Anterior cingulate cortex (tissue), 58 donors: Measurements from ENCODE around the gene GRIN3B.

ENCODE experiments used
- DNase-seq, 58 donors: peaks; one replicate each; lab custom pipeline; 2025; lab: John Stamatoyannopoulos, UW

The GRIN3B gene

GRCh38 chr19:990119-990571, 10.1 kb upstream of the GRIN3B start:
- DNase-seq = no peak

- no peak for DNase-seq
Measured at GRCh38 chr19:990746-991145, 9.5 kb upstream of the GRIN3B start.

- DNase-seq = peak in 2 of 58 donors; percentile 52 to 66
Measured at GRCh38 chr19:991174-991931, 8.9 kb upstream of the GRIN3B start.

GRCh38 chr19:991932-992669, 8.1 kb upstream of the GRIN3B start:
- DNase-seq = no peak

GRCh38 chr19:992670-993055, 7.6 kb upstream of the GRIN3B start:
- DNase-seq = no peak

- DNase-seq = no peak
Measured at GRCh38 chr19:993361-993830, 6.8 kb upstream of the GRIN3B start.

GRCh38 chr19:993831-994393, 6.3 kb upstream of the GRIN3B start:
- DNase-seq = no peak

- DNase-seq = no peak
Measured at GRCh38 chr19:994516-994915, 5.7 kb upstream of the GRIN3B start.

- peak in 5 of 58 donors; percentile 15 to 30 (median 20) for DNase-seq
Measured at GRCh38 chr19:995051-995827, 5.0 kb upstream of the GRIN3B start.

- DNase-seq = peak in 2 of 58 donors; percentile 9 to 15
Measured at GRCh38 chr19:996051-996838, 4.0 kb upstream of the GRIN3B start.

GRCh38 chr19:998064-998463, 2.2 kb upstream of the GRIN3B start:
- DNase-seq = no peak

- DNase-seq = no peak
Measured at GRCh38 chr19:999379-999719, 870 bp upstream of the GRIN3B start.

- DNase-seq = no peak
Measured at GRCh38 chr19:1000591-1001537, 645 bp downstream of the GRIN3B start.

GRCh38 chr19:1001538-1002166, 1.4 kb downstream of the GRIN3B start:
- DNase-seq = peak in 15 of 58 donors; percentile 5 to 57 (median 11)

- DNase-seq = no peak
Measured at GRCh38 chr19:1002600-1002999, 2.4 kb downstream of the GRIN3B start.

- DNase-seq = no peak
Measured at GRCh38 chr19:1003283-1003682, 3.1 kb downstream of the GRIN3B start.

GRCh38 chr19:1004204-1004802, 4.1 kb downstream of the GRIN3B start:
- DNase-seq = no peak
